Erythroblast (primary cell): ENCODE data around the gene SGK1.

ENCODE experiments used
- GATA1 ChIP-seq: IDR thresholded peaks from 2 replicates; pipeline ENCODE4 v1.6.1; 2011; ENCODE audit warnings: low read depth, mild to moderate bottlenecking, control low read depth, low read length, moderate library complexity
- POLR2A ChIP-seq: IDR thresholded peaks from 2 replicates; pipeline ENCODE4 v1.6.1; 2011; ENCODE audit warnings: mild to moderate bottlenecking, low read length

GRCh38 chr6:134278000-134278399 lies 39.9 kb downstream of the SGK1 start:
- TF ChIP-seq POLR2A (no peak), GATA1 (no peak)
